SK-N-SH (cell line): ENCODE data around the gene TMEM170B. TPM values are rescaled to one million over a fixed set of nuclear protein-coding genes. Genes with fewer than 3 reads are reported as not detected.

ENCODE experiments used
- CTCF ChIA-PET: fragments of 300-600, 350-600 bp; formaldehyde crosslinking; extraction: SDS; loops from one replicate; lab custom pipeline; 2021; lab: Yijun Ruan, JAX
- POLR2A ChIA-PET: fragments of 350-600 bp; sonication (Branson Sonifier 250); formaldehyde crosslinking; extraction: SDS; loops from one replicate; lab custom pipeline; 2020; ENCODE audit warnings: antibody characterized with exemption, inconsistent platforms; lab: Yijun Ruan, JAX
- DNase-seq: peaks from one replicate; pipeline ENCODE4 v3.0.0; 2012
- H2AFZ ChIP-seq: fragments of 200-600 bp; sonication (generic); 2 replicates; pipeline ENCODE4 v1.8.1; 2016; ENCODE audit warnings: antibody characterized with exemption, mild to moderate bottlenecking, low read depth
- H3F3A ChIP-seq: fragments of 200-600 bp; sonication (generic); replicated peaks from 2 replicates; pipeline ENCODE3; 2016; ENCODE audit warnings: antibody characterized with exemption, mild to moderate bottlenecking; ENCODE audit not compliant: insufficient read depth
- H3K27ac ChIP-seq, 2 experiments: fragments of 200-500 bp in 1 of 2; fragments of 200-600 bp in 1 of 2; sonication (Bioruptor generic) in 1 of 2; sonication (generic), shearing (Covaris generic) in 1 of 2; 2 replicates each; pipeline versions ENCODE4 v1.5.1 to v1.6.1; 2014 to 2016; ENCODE audit warnings: low read depth in 2 of 2, inconsistent platforms in 1 of 2, low read length in 1 of 2, mild to moderate bottlenecking in 1 of 2, mixed read lengths in 1 of 2
- H3K27me3 ChIP-seq: fragments of 200-600 bp; sonication (generic), shearing (Covaris generic); 2 replicates; pipeline ENCODE4 v1.6.1; 2016; ENCODE audit warnings: mixed run types; ENCODE audit not compliant: insufficient read depth
- H3K36me3 ChIP-seq, 2 experiments: fragments of 200-500 bp in 1 of 2; fragments of 200-600 bp in 1 of 2; sonication (Bioruptor generic) in 1 of 2; sonication (generic) in 1 of 2; replicated peaks in 1 of 2; 2 replicates each; pipeline versions ENCODE3 to v1.5.1; 2014 to 2016; ENCODE audit warnings: low read length in 1 of 2, mild to moderate bottlenecking in 1 of 2; ENCODE audit not compliant: insufficient read depth in 2 of 2, control insufficient read depth in 1 of 2
- H3K4me1 ChIP-seq, 2 experiments: fragments of 200-500 bp in 1 of 2; fragments of 200-600 bp in 1 of 2; sonication (Bioruptor generic) in 1 of 2; sonication (generic), shearing (Covaris generic) in 1 of 2; 2 replicates each; pipeline versions ENCODE4 v1.5.1 to v1.6.1; 2014 to 2016; ENCODE audit warnings: low read depth in 1 of 2, low read length in 1 of 2, mixed run types in 1 of 2; ENCODE audit not compliant: insufficient read depth in 2 of 2, control insufficient read depth in 1 of 2
- H3K4me2 ChIP-seq: fragments of 200-600 bp; sonication (generic), shearing (Covaris generic); 2 replicates; pipeline ENCODE4 v1.6.1; 2017; ENCODE audit warnings: mixed run types
- H3K4me3 ChIP-seq, 2 experiments: fragments of 200-500 bp in 1 of 2; fragments of 200-600 bp in 1 of 2; sonication (Bioruptor generic) in 1 of 2; sonication (generic), shearing (Covaris generic) in 1 of 2; 2 replicates each; pipeline versions ENCODE4 v1.5.1 to v1.8.1; 2014 to 2016; ENCODE audit warnings: low read depth in 2 of 2, inconsistent platforms in 1 of 2, low read length in 1 of 2, mild to moderate bottlenecking in 1 of 2, mixed read lengths in 1 of 2, moderate library complexity in 1 of 2
- H3K79me2 ChIP-seq: fragments of 200-600 bp; sonication (generic); 2 replicates; pipeline ENCODE4 v1.8.1; 2017; ENCODE audit warnings: mild to moderate bottlenecking; ENCODE audit not compliant: insufficient read depth
- H3K9ac ChIP-seq: fragments of 200-600 bp; sonication (generic); 2 replicates; pipeline ENCODE4 v1.6.1; 2017; ENCODE audit warnings: mixed run types
- H3K9me2 ChIP-seq: fragments of 200-600 bp; sonication (generic); 2 replicates; pipeline ENCODE4 v1.6.1; 2017; ENCODE audit warnings: mixed run types
- H3K9me3 ChIP-seq: fragments of 200-600 bp; sonication (generic); 2 replicates; pipeline ENCODE4 v1.6.1; 2017; ENCODE audit warnings: mixed run types, mild to moderate bottlenecking, moderate library complexity
- H4K20me1 ChIP-seq: fragments of 200-600 bp; sonication (generic); 2 replicates; pipeline ENCODE4 v1.6.1; 2017; ENCODE audit warnings: mild to moderate bottlenecking, mixed run types; ENCODE audit not compliant: insufficient read depth
- EZH2phosphoT487 ChIP-seq: fragments of 200-600 bp; sonication (generic); IDR thresholded peaks from 2 replicates; pipeline ENCODE4 v1.6.1; 2017; ENCODE audit warnings: low read depth, mixed run types, mild to moderate bottlenecking, antibody characterized with exemption, moderate library complexity, borderline replicate concordance
- GATA2 ChIP-seq: sonication (generic); formaldehyde crosslinking; IDR thresholded peaks from 2 replicates; pipeline ENCODE4 v1.5.0; 2020; ENCODE audit warnings: mild to moderate bottlenecking, missing genetic modification reagents
- MXI1 ChIP-seq: IDR thresholded peaks from 2 replicates; pipeline ENCODE4 v1.6.1; 2012; ENCODE audit warnings: mild to moderate bottlenecking, low read depth, low read length, improper control_type of control experiment
- NFIC ChIP-seq: IDR thresholded peaks from 2 replicates; pipeline ENCODE4 v1.4.0; 2012; ENCODE audit warnings: borderline replicate concordance
- PBX3 ChIP-seq: IDR thresholded peaks from 2 replicates; pipeline ENCODE4; 2012
- RAD21 ChIP-seq: IDR thresholded peaks from 2 replicates; pipeline ENCODE4 v1.6.1; 2012; ENCODE audit warnings: mild to moderate bottlenecking, low read length
- REST ChIP-seq: IDR thresholded peaks from 2 replicates; pipeline ENCODE4 v1.6.1; 2012; ENCODE audit warnings: mild to moderate bottlenecking, low read depth, low read length, moderate library complexity
- TAF1 ChIP-seq: IDR thresholded peaks from 2 replicates; pipeline ENCODE4 v1.6.1; 2012; ENCODE audit warnings: low read depth, mild to moderate bottlenecking, low read length, moderate library complexity, borderline replicate concordance
- TCF12 ChIP-seq: IDR thresholded peaks from 2 replicates; pipeline ENCODE4 v1.4.0; 2012
- TEAD4 ChIP-seq: IDR thresholded peaks from 2 replicates; pipeline ENCODE4 v1.4.0; 2012; ENCODE audit warnings: mild to moderate bottlenecking, borderline replicate concordance; ENCODE audit not compliant: insufficient read depth
- YY1 ChIP-seq: IDR thresholded peaks from 2 replicates; pipeline ENCODE4 v1.4.0; 2012; ENCODE audit warnings: low read depth, mild to moderate bottlenecking
- WGBS: methylation state at CpG from one replicate; pipeline ENCODE4 v1.1.6; 2017; ENCODE audit warnings: low lambda C conversion rate; 5-methylcytosine and 5-hydroxymethylcytosine counted together
- polyA plus RNA-seq, 3 experiments: library from polyadenylated mRNA; depleted of rRNA; stranded (reverse); fragments of >200 nt; gene quantifications; 2 replicates each; pipeline ENCODE4 v1.2.3, GENCODE V29; 2012

Gene TMEM170B
- polyA plus RNA-seq, 1 of the 3 experiments (the other 2 are of a cell fraction), result 0.44 TPM

GRCh38 chr6:11586536-11586935 is 49.0 kb downstream of the TMEM170B start:
- POLR2A ChIA-PET, result no interaction called here
- DNase-seq, result no peak
- CTCF ChIA-PET, result interaction anchor here (0.7 to 1.2 kb wide), 4 partner anchors 69 to 1227 kb away, joined by 3 to 5 read pairs (median 4); no protein-coding TSS in a partner anchor
- Histone ChIP-seq H3K4me1 (peaks cover 0 to 8% of the 10 kb centered on the region in 2 experiments; a peak in 2 of 4 replicates), H3K9ac (peak overlapping the region; percentile 42), H3K79me2 (no peaks in the 10 kb centered on the region), H3K9me3 (no peaks in the 10 kb centered on the region), H3K27me3 (no peaks in the 10 kb centered on the region), H3K36me3 (no peaks in the 10 kb centered on the region), H3K4me3 (no peak overlapping the region), H3K9me2 (no peaks in the 10 kb centered on the region), H3F3A (peaks cover 21% of the 10 kb centered on the region), H4K20me1 (no peaks in the 10 kb centered on the region), H3K27ac (peak overlapping the region in 1 of 2 experiments; percentile 60; a peak in 3 of 4 replicates), H2AFZ (peak overlapping the region; percentile 60; the same call in 1 of the 2 replicates), H3K4me2 (no peak overlapping the region)
- 59% methylated on average over 5 of the region's 7 CpGs for WGBS
- TF ChIP-seq TCF12 (peak; percentile 38; the same call in 1 of the 2 replicates), EZH2phosphoT487 (no peak), NFIC (peak; percentile 15; the same call in 1 of the 2 replicates), TAF1 (no peak), TEAD4 (peak; percentile 75), YY1 (peak; percentile 52; the same call in 1 of the 2 replicates), RAD21 (no peak), PBX3 (peak; percentile 43; the same call in 1 of the 2 replicates)

- 87% methylated on average over 3 of the region's 3 CpGs for WGBS
- peaks cover 0 to 8% of the 10 kb centered on the region in 2 experiments; a peak in 2 of 4 replicates for H3K4me1 ChIP-seq
Observed at GRCh38 chr6:11589261-11589660, 51.7 kb downstream of the TMEM170B start.

More at GRCh38 chr6:11589261-11589660, 51.7 kb downstream of the TMEM170B start:
- peaks cover 21% of the 10 kb centered on the region for H3F3A ChIP-seq
- no peaks in the 10 kb centered on the region for H3K9me3 ChIP-seq
- ChIA-PET POLR2A (no interaction called here), CTCF (no interaction called here)
- H4K20me1 ChIP-seq, result no peaks in the 10 kb centered on the region
- H3K9ac ChIP-seq, result peak overlapping the region; percentile 46; the same call in 1 of the 2 replicates
- H2AFZ ChIP-seq, result no peak overlapping the region
- H3K27ac ChIP-seq, result peak overlapping the region; percentile 12 to 92; a peak in 3 of 4 replicates
- DNase-seq, result no peak
- no peaks in the 10 kb centered on the region for H3K36me3 ChIP-seq
- TF ChIP-seq MXI1 (no peak), GATA2 (CRISPR knock-in tag) (no peak), TCF12 (no peak), YY1 (no peak), REST (no peak), RAD21 (no peak)
- no peaks in the 10 kb centered on the region for H3K79me2 ChIP-seq
- H3K4me2 ChIP-seq, result no peak overlapping the region
- H3K9me2 ChIP-seq, result no peaks in the 10 kb centered on the region
- H3K4me3 ChIP-seq, result no peak overlapping the region
- no peaks in the 10 kb centered on the region for H3K27me3 ChIP-seq
